Liver (tissue), 9 donors: ENCODE data around the gene HIVEP3. TPM values are rescaled to one million over a fixed set of nuclear protein-coding genes. Genes with fewer than 3 reads are reported as not detected.

Source experiments
- DNase-seq: peaks from one replicate; pipeline ENCODE4 v3.0.0-alpha.2; 2017; ENCODE audit warnings: low spot score
- H3K27ac ChIP-seq, 2 donors: one replicate each; pipeline ENCODE4 v1.7.0; 2013; ENCODE audit warnings: inconsistent platforms in 2 of 2, low read length in 2 of 2, control low read depth in 1 of 2, low read depth in 1 of 2, mild to moderate bottlenecking in 1 of 2
- H3K27me3 ChIP-seq, 4 donors: one replicate each; pipeline versions ENCODE4 v1.6.1 to v1.7.0; 2013; ENCODE audit warnings: low read length in 3 of 4, inconsistent platforms in 1 of 4, mild to moderate bottlenecking in 1 of 4, moderate library complexity in 1 of 4; ENCODE audit not compliant: control insufficient read depth in 4 of 4, insufficient read depth in 4 of 4
- H3K36me3 ChIP-seq, 4 donors: one replicate each; pipeline versions ENCODE4 v1.6.1 to v1.7.0; 2013; ENCODE audit warnings: low read length in 3 of 4, mild to moderate bottlenecking in 3 of 4, low read depth in 1 of 4, moderate library complexity in 1 of 4; ENCODE audit not compliant: control insufficient read depth in 4 of 4, insufficient read depth in 3 of 4
- H3K4me1 ChIP-seq, 4 donors: one replicate each; pipeline versions ENCODE4 v1.6.1 to v1.7.0; 2013; ENCODE audit warnings: low read length in 3 of 4, mild to moderate bottlenecking in 3 of 4, moderate library complexity in 1 of 4; ENCODE audit not compliant: control insufficient read depth in 4 of 4, insufficient read depth in 4 of 4
- H3K4me3 ChIP-seq, 3 donors: one replicate each; pipeline versions ENCODE4 v1.6.1 to v1.7.0; 2013; ENCODE audit warnings: low read length in 3 of 3, control low read depth in 1 of 3, low read depth in 1 of 3, mild to moderate bottlenecking in 1 of 3
- H3K9ac ChIP-seq, 2 donors: one replicate each; pipeline ENCODE4 v1.7.0; 2013; ENCODE audit warnings: low read length in 2 of 2, mild to moderate bottlenecking in 2 of 2, moderate library complexity in 2 of 2, control low read depth in 1 of 2, low read depth in 1 of 2
- H3K9me3 ChIP-seq, 4 donors: one replicate each; pipeline versions ENCODE4 v1.6.1 to v1.7.0; 2013; ENCODE audit warnings: low read length in 3 of 4; ENCODE audit not compliant: control insufficient read depth in 4 of 4
- CTCF ChIP-seq: fragments of 150-350 bp; IDR thresholded peaks from 2 replicates; pipeline ENCODE4 v1.5.1; 2017; ENCODE audit warnings: improper control_type of control experiment, low read depth, low read length; ENCODE audit not compliant: missing input control
- EGR1 ChIP-seq, 2 donors: IDR thresholded peaks; 2 replicates each; pipeline ENCODE4 v1.6.1; 2016 to 2018; ENCODE audit warnings: antibody characterized with exemption in 2 of 2, low read depth in 2 of 2
- FOXA1 ChIP-seq: IDR thresholded peaks from 2 replicates; pipeline ENCODE4 v1.6.1; 2016; ENCODE audit warnings: antibody characterized with exemption
- FOXA2 ChIP-seq: IDR thresholded peaks from 2 replicates; pipeline ENCODE4 v1.6.1; 2016; ENCODE audit warnings: antibody characterized with exemption
- GABPA ChIP-seq, 2 donors: IDR thresholded peaks in 1 of 2; conservative IDR thresholded peaks in 1 of 2; 2 replicates each; pipeline ENCODE4 v1.6.1; 2016; ENCODE audit warnings: antibody characterized with exemption in 2 of 2, mild to moderate bottlenecking in 1 of 2, moderate library complexity in 1 of 2
- HNF4G ChIP-seq: IDR thresholded peaks from 2 replicates; pipeline ENCODE4 v1.6.1; 2016; ENCODE audit warnings: antibody characterized with exemption
- MAX ChIP-seq: IDR thresholded peaks from 2 replicates; pipeline ENCODE4 v1.6.1; 2016; ENCODE audit warnings: antibody characterized with exemption
- RAD21 ChIP-seq, 2 donors: IDR thresholded peaks; 2 replicates each; pipeline ENCODE4 v1.6.1; 2016; ENCODE audit warnings: antibody characterized with exemption in 2 of 2, mild to moderate bottlenecking in 2 of 2
- REST ChIP-seq: IDR thresholded peaks from 2 replicates; pipeline ENCODE4 v1.6.1; 2016; ENCODE audit warnings: antibody characterized with exemption, mild to moderate bottlenecking
- RXRA ChIP-seq, 2 donors: IDR thresholded peaks; 2 replicates each; pipeline ENCODE4 v1.6.1; 2017 to 2018; ENCODE audit warnings: antibody characterized with exemption in 2 of 2, mild to moderate bottlenecking in 1 of 2
- SP1 ChIP-seq: IDR thresholded peaks from 2 replicates; pipeline ENCODE4 v1.6.1; 2018; ENCODE audit warnings: antibody characterized with exemption, mild to moderate bottlenecking
- TAF1 ChIP-seq: conservative IDR thresholded peaks from 2 replicates; pipeline ENCODE4 v1.6.1; 2016; ENCODE audit warnings: antibody characterized with exemption, mild to moderate bottlenecking
- ZBTB33 ChIP-seq: IDR thresholded peaks from 2 replicates; pipeline ENCODE4 v1.6.1; 2016; ENCODE audit warnings: antibody characterized with exemption
- WGBS: extraction: QIAGEN DNeasy Blood & Tissue Kit; methylation state at CpG from one replicate; pipeline ENCODE4 v1.1.7; 2013; 5-methylcytosine and 5-hydroxymethylcytosine counted together
- polyA plus RNA-seq, 2 donors: library from polyadenylated mRNA; stranded (reverse) in 1 of 2; unstranded in 1 of 2; fragments of 200-250 nt in 1 of 2; fragments of >200 nt in 1 of 2; fragmentation: Nextera tagmentation in 1 of 2; extraction: Ambion mirVana in 1 of 2; gene quantifications; one replicate each; pipeline versions ENCODE4 v1.2.1 to v1.2.3, GENCODE V29; 2013 to 2015
- total RNA-seq, 2 donors: library from RNA; depleted of rRNA; stranded (reverse); fragments of >200 nt; gene quantifications; one replicate each; pipeline ENCODE4 v1.2.3, GENCODE V29; 2014
- TF ChIP-seq, protein P1 (sequence below): IDR thresholded peaks from 2 replicates; pipeline ENCODE4 v1.6.1; 2016; ENCODE audit warnings: antibody characterized with exemption
- donor health status: healthy.
- donor health status: healthy.
- donor health status: healthy.
- donor health status: healthy.
- donor health status: healthy.

HIVEP3 gene
- total and polyA plus RNA-seq, 4 donors: 0.93 to 1.6 (median 1.4) TPM

DNA sequence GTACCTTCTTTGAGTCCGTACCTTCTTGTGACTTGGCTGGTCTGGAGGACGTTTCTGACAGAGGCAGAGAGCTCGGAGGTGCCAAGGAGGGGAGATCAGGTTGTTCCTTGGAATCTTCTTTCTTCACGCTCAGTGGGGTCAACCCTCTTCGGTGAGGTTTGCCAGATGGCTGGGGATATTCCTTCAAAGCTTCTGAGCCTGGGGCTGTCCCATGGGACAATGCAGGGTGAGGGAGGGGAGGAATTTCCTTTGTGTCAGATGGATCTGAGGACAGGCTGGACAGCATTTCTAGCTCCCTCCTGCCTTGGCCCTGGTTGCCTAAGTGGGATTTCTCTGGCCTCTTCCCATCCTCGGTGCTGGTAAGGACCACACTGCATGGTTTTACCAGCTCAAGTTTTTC lies 338.7 kb downstream of the HIVEP3 start:
- no peaks in the 10 kb centered on the region for H3K36me3 ChIP-seq
- H3K9me3 ChIP-seq: no peaks in the 10 kb centered on the region
- no peak overlapping the region for H3K4me3 ChIP-seq
- no peak overlapping the region for H3K27ac ChIP-seq
- H3K4me1 ChIP-seq: no peaks in the 10 kb centered on the region
- H3K9ac ChIP-seq: no peak overlapping the region
- H3K27me3 ChIP-seq: no peaks in the 10 kb centered on the region
- TF ChIP-seq RAD21 (IDR thresholded peaks at IDR 0.05) (no peak), ZBTB33 (no peak), CTCF (no peak), GABPA (IDR thresholded peaks at IDR 0.05 in 1 of 2, conservative IDR thresholded peaks at IDR 0.05 in 1 of 2) (no peak), TAF1 (no peak), REST (no peak), FOXA1 (no peak), FOXA2 (no peak), HNF4G (no peak), MAX (no peak), RXRA (IDR thresholded peaks at IDR 0.05) (no peak), EGR1 (IDR thresholded peaks at IDR 0.05; ENCODE audit: low read depth in 2 of 2) (no peak), SP1 (no peak)
- TF ChIP-seq, protein P1, sequence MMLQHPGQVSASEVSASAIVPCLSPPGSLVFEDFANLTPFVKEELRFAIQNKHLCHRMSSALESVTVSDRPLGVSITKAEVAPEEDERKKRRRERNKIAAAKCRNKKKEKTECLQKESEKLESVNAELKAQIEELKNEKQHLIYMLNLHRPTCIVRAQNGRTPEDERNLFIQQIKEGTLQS: no peak
- DNase-seq: no peak
- 91% methylated on average over 6 of the region's 6 CpGs for WGBS

GRCh38 chr1:41578712-41579335 lies 339.9 kb downstream of the HIVEP3 start:
- Histone ChIP-seq H3K27me3 (no peaks in the 10 kb centered on the region), H3K4me3 (no peak overlapping the region), H3K27ac (no peak overlapping the region), H3K9ac (no peak overlapping the region), H3K4me1 (peaks cover 0 to 3% (median 1%) of the 10 kb centered on the region in 4 donors), H3K9me3 (no peaks in the 10 kb centered on the region), H3K36me3 (no peaks in the 10 kb centered on the region)
- no peak for DNase-seq
- WGBS: 50% methylated on average over 4 of the region's 4 CpGs
- no peak for TF ChIP-seq RXRA (IDR thresholded peaks at IDR 0.05)
- TF ChIP-seq RAD21 (IDR thresholded peaks at IDR 0.05): peak in 1 of 2 donors; percentile 72
- TF ChIP-seq CTCF: peak; percentile 50
- no peak for TF ChIP-seq FOXA2
